HL-60/S4 treated with phorbol 12-myristate 13-acetate at 8.2 ng/mL for 4 days and 3 days (cell line): Measurements from ENCODE around the gene MT1M.

Source experiments
- in situ Hi-C: fragments of 300-500 bp; cut with MboI; formaldehyde crosslinking; loops from 2 replicates; pipeline ENCODE4 v1.15.0; 2022; ENCODE audit warnings: low sequenced_read_pairs

MT1M gene

GRCh38 chr16:56625943-56626654 lies 6.4 kb upstream of the MT1M start:
- in situ Hi-C loops: no loop called here

- in situ Hi-C loops: no loop called here
These were observed 5.8 kb upstream of the MT1M start for GRCh38 chr16:56626685-56627084.

GRCh38 chr16:56628486-56629350 lies 3.7 kb upstream of the MT1M start:
- in situ Hi-C loops: no loop called here

GRCh38 chr16:56629531-56629930 lies 2.9 kb upstream of the MT1M start:
- in situ Hi-C loops: no loop called here

GRCh38 chr16:56630134-56630533 lies 2.3 kb upstream of the MT1M start:
- in situ Hi-C loops: no loop called here

GRCh38 chr16:56631197-56631596 lies 1.3 kb upstream of the MT1M start:
- in situ Hi-C loops: no loop called here

GRCh38 chr16:56631832-56632155 lies 665 bp upstream of the MT1M start:
- in situ Hi-C loops: no loop called here

- in situ Hi-C loops: no loop called here
These were observed 448 bp downstream of the MT1M start for GRCh38 chr16:56632848-56633365.

- in situ Hi-C loops: no loop called here
These were observed 1.1 kb downstream of the MT1M start for GRCh38 chr16:56633535-56633934.

- in situ Hi-C loops: no loop called here
These were observed 2.4 kb downstream of the MT1M start for GRCh38 chr16:56634715-56635440.

GRCh38 chr16:56635441-56635967 lies 3.0 kb downstream of the MT1M start:
- in situ Hi-C loops: no loop called here

- in situ Hi-C loops: no loop called here
These were observed 4.4 kb downstream of the MT1M start for GRCh38 chr16:56636616-56637413.

- in situ Hi-C loops: no loop called here
These were observed 5.6 kb downstream of the MT1M start, which contains the start of gene MT1A for GRCh38 chr16:56637814-56638750. Gene MT1A, plus strand, starts transcription at chr16:56638666. Its CDS starts 73 bp downstream, at chr16:56638739.

GRCh38 chr16:56639045-56639444 lies 6.6 kb downstream of the MT1M start:
- in situ Hi-C loops: no loop called here

GRCh38 chr16:56640076-56640475 lies 7.6 kb downstream of the MT1M start:
- in situ Hi-C loops: no loop called here

- in situ Hi-C loops: no loop called here
These were observed 8.7 kb downstream of the MT1M start for GRCh38 chr16:56641166-56641565.

GRCh38 chr16:56643080-56643778 lies 10.8 kb downstream of the MT1M start:
- in situ Hi-C loops: no loop called here

GRCh38 chr16:56643833-56644232 lies 11.4 kb downstream of the MT1M start:
- in situ Hi-C loops: no loop called here

GRCh38 chr16:56645311-56645710 lies 12.9 kb downstream of the MT1M start:
- in situ Hi-C loops: no loop called here
